ENCODE data around the gene IRF2BPL.

GRCh38 chr14:76996563-76997146, 31.9 kb downstream of the IRF2BPL start:
- TF ChIP-seq CTCF (conservative IDR thresholded peaks at IDR 0.05; ENCODE audit: low read depth, low read length) (no peak), EZH2 (IDR thresholded peaks at IDR 0.05; ENCODE audit: low read length, unreplicated experiment) (no peak)

All from PC-3 (cell line).